HCT116 (cell line): ENCODE results near the gene KLHL33. TPM values are rescaled to one million over a fixed set of nuclear protein-coding genes. Genes with fewer than 3 reads are reported as not detected.

Source experiments
- ATAC-seq: fragments of 200-7000 bp; cut with Tn5 transposase; 2 replicates; pipeline ENCODE4 v1.9.1; 2020; ENCODE audit warnings: mild to moderate bottlenecking, moderate library complexity
- BruUV-seq: library from RNA; stranded (reverse); fragments of 400-500 nt; replicated peaks from 2 replicates; lab custom pipeline; 2021; lab: Mats Ljungman, UMichigan
- CTCF ChIA-PET: fragments of 300-600 bp; sonication (Branson Sonifier 250); formaldehyde crosslinking; loops from one replicate; lab custom pipeline; 2021; ENCODE audit warnings: antibody characterized with exemption; lab: Charles Lee
- POLR2A ChIA-PET: fragments of 300-600, 350-600 bp; sonication (Branson Sonifier 250); formaldehyde crosslinking; loops from one replicate; lab custom pipeline; 2021; ENCODE audit warnings: antibody characterized with exemption; lab: Charles Lee
- RAD21 ChIA-PET, 2 experiments: fragments of 300-600 bp; sonication (Branson Sonifier 250); formaldehyde crosslinking; loops; one replicate each; lab custom pipeline; 2023; ENCODE audit warnings: low total read pairs in 2 of 2; ENCODE audit not compliant: uncharacterized antibody in 2 of 2, unreplicated experiment in 2 of 2, low non-redundant PET in 1 of 2; lab: Charles Lee
- DNase-seq: peaks from one replicate; pipeline ENCODE4 v3.0.0-alpha.2; 2010; ENCODE audit warnings: low read depth, low spot score
- H2AFZ ChIP-seq: fragments of 200-600 bp; shearing (Covaris generic), sonication (generic); 2 replicates; pipeline ENCODE4 v1.6.1; 2017; ENCODE audit warnings: low read depth, mixed run types, mixed read lengths, antibody characterized with exemption, low read length; ENCODE audit not compliant: poor library complexity, severe bottlenecking
- H3K27ac ChIP-seq: 2 replicates; pipeline ENCODE4 v1.5.1; 2012; ENCODE audit warnings: low read depth, low read length
- H3K27me3 ChIP-seq: fragments of 200-600 bp; sonication (generic); 2 replicates; pipeline ENCODE4 v1.6.1; 2016; ENCODE audit warnings: mixed run types, low read length, mixed read lengths; ENCODE audit not compliant: insufficient read depth
- H3K36me3 ChIP-seq, 2 experiments: fragments of 200-500 bp in 1 of 2; fragments of 200-600 bp in 1 of 2; sonication (Bioruptor generic) in 1 of 2; sonication (generic) in 1 of 2; 2 replicates each; pipeline versions ENCODE4 v1.5.1 to v1.6.1; 2014 to 2016; ENCODE audit warnings: low read length in 2 of 2, inconsistent platforms in 1 of 2, mixed read lengths in 1 of 2, mixed run types in 1 of 2; ENCODE audit not compliant: insufficient read depth in 2 of 2, control insufficient read depth in 1 of 2
- H3K4me1 ChIP-seq, 2 experiments: fragments of 200-600 bp in 1 of 2; sonication (generic) in 1 of 2; 2 replicates each; pipeline versions ENCODE4 v1.5.1 to v1.6.1; 2012 to 2017; ENCODE audit warnings: low read length in 2 of 2, inconsistent platforms in 1 of 2, mild to moderate bottlenecking in 1 of 2, mixed read lengths in 1 of 2, mixed run types in 1 of 2, moderate library complexity in 1 of 2; ENCODE audit not compliant: insufficient read depth in 2 of 2, control insufficient read depth in 1 of 2
- H3K4me2 ChIP-seq: fragments of 200-600 bp; sonication (generic); 2 replicates; pipeline ENCODE4 v1.6.1; 2017; ENCODE audit warnings: mixed run types, low read length, mixed read lengths
- H3K4me3 ChIP-seq, 2 experiments: fragments of 200-600 bp in 1 of 2; sonication (generic) in 1 of 2; replicated peaks in 1 of 2; 2 replicates each; pipeline ENCODE4 v1.5.1; 2011 to 2016; ENCODE audit warnings: low read length in 2 of 2, control low read depth in 1 of 2, low read depth in 1 of 2, mild to moderate bottlenecking in 1 of 2, mixed read lengths in 1 of 2, mixed run types in 1 of 2
- H3K79me2 ChIP-seq: fragments of 200-600 bp; sonication (generic); 2 replicates; pipeline ENCODE4 v1.6.1; 2017; ENCODE audit warnings: mild to moderate bottlenecking, mixed run types, low read length, moderate library complexity, mixed read lengths; ENCODE audit not compliant: insufficient read depth
- H3K9ac ChIP-seq: fragments of 200-600 bp; sonication (generic); 2 replicates; pipeline ENCODE4 v1.6.1; 2016; ENCODE audit warnings: low read length, mixed read lengths
- H3K9me2 ChIP-seq: fragments of 200-600 bp; sonication (generic), shearing (Covaris generic); 2 replicates; pipeline ENCODE4 v1.6.1; 2017; ENCODE audit warnings: mixed run types, mild to moderate bottlenecking, moderate library complexity; ENCODE audit not compliant: insufficient read depth
- H3K9me3 ChIP-seq, 2 experiments: fragments of 200-500 bp in 1 of 2; fragments of 200-600 bp in 1 of 2; sonication (Bioruptor generic) in 1 of 2; sonication (generic) in 1 of 2; 2 replicates each; pipeline ENCODE4 v1.6.1; 2014 to 2017; ENCODE audit warnings: low read length in 2 of 2, mixed read lengths in 2 of 2, inconsistent platforms in 1 of 2, low read depth in 1 of 2, mild to moderate bottlenecking in 1 of 2, mixed run types in 1 of 2, moderate library complexity in 1 of 2; ENCODE audit not compliant: control insufficient read depth in 1 of 2, insufficient read depth in 1 of 2
- H4K20me1 ChIP-seq: fragments of 200-600 bp; sonication (generic), shearing (Covaris generic); 2 replicates; pipeline ENCODE4 v1.6.1; 2017; ENCODE audit warnings: mixed run types, mild to moderate bottlenecking, moderate library complexity; ENCODE audit not compliant: insufficient read depth
- ATF3 ChIP-seq: IDR thresholded peaks from 2 replicates; pipeline ENCODE4 v1.6.1; 2012
- CBX3 ChIP-seq: IDR thresholded peaks from 2 replicates; pipeline ENCODE4 v1.6.1; 2012; ENCODE audit warnings: low read depth
- CEBPB ChIP-seq: IDR thresholded peaks from 2 replicates; pipeline ENCODE4 v1.6.1; 2012; ENCODE audit warnings: low read depth
- CTCF ChIP-seq, 3 experiments: fragments of 200-600 bp in 1 of 3; sonication (generic) in 1 of 3; IDR thresholded peaks in 2 of 3; conservative IDR thresholded peaks in 1 of 3; 2 replicates each; pipeline ENCODE4 v1.5.1; 2012 to 2017; ENCODE audit warnings: low read depth in 2 of 3, low read length in 2 of 3, antibody characterized with exemption in 1 of 3, borderline replicate concordance in 1 of 3, control low read depth in 1 of 3, mild to moderate bottlenecking in 1 of 3, mixed read lengths in 1 of 3, mixed run types in 1 of 3, moderate library complexity in 1 of 3; ENCODE audit not compliant: insufficient read depth in 1 of 3
- ELF1 ChIP-seq: IDR thresholded peaks from 2 replicates; pipeline ENCODE4 v1.6.1; 2012; ENCODE audit warnings: low read depth, borderline replicate concordance
- EZH2 ChIP-seq: fragments of 200-600 bp; sonication (generic); IDR thresholded peaks from 2 replicates; pipeline ENCODE4 v1.6.1; 2017; ENCODE audit warnings: antibody characterized with exemption, mixed run types
- EZH2phosphoT487 ChIP-seq: fragments of 200-600 bp; IDR thresholded peaks from 2 replicates; pipeline ENCODE4 v1.6.1; 2018; ENCODE audit warnings: antibody characterized with exemption, borderline replicate concordance
- FOSL1 ChIP-seq: IDR thresholded peaks from 2 replicates; pipeline ENCODE4 v1.6.1; 2012; ENCODE audit warnings: low read depth
- JUND ChIP-seq: IDR thresholded peaks from 2 replicates; pipeline ENCODE4 v1.6.1; 2012
- MAX ChIP-seq: IDR thresholded peaks from 2 replicates; pipeline ENCODE4 v1.6.1; 2012
- POLR2A ChIP-seq: IDR thresholded peaks from 2 replicates; pipeline ENCODE4 v1.7.0; 2011; ENCODE audit warnings: borderline replicate concordance; ENCODE audit not compliant: insufficient read depth, insufficient read length; ENCODE audit errors: extremely low read depth
- POLR2AphosphoS5 ChIP-seq: IDR thresholded peaks from 2 replicates; pipeline ENCODE4 v1.6.1; 2011; ENCODE audit warnings: mild to moderate bottlenecking, low read depth, low read length, moderate library complexity
- SIN3A ChIP-seq: IDR thresholded peaks from 2 replicates; pipeline ENCODE4 v1.6.1; 2012; ENCODE audit warnings: low read depth
- SP1 ChIP-seq: IDR thresholded peaks from 2 replicates; pipeline ENCODE4 v1.6.1; 2012; ENCODE audit warnings: low read depth
- SRF ChIP-seq: IDR thresholded peaks from 2 replicates; pipeline ENCODE4 v1.6.1; 2012; ENCODE audit warnings: low read depth
- YY1 ChIP-seq: IDR thresholded peaks from 2 replicates; pipeline ENCODE4 v1.6.1; 2011; ENCODE audit warnings: low read length, low read depth, moderate library complexity, mild to moderate bottlenecking; ENCODE audit not compliant: insufficient replicate concordance; ENCODE audit errors: extremely low read depth
- ZBTB33 ChIP-seq: IDR thresholded peaks from 2 replicates; pipeline ENCODE4 v1.6.1; 2011; ENCODE audit warnings: mild to moderate bottlenecking, low read length, moderate library complexity; ENCODE audit not compliant: insufficient replicate concordance; ENCODE audit errors: extremely low read depth
- ZFX ChIP-seq: fragments of 450-650 bp; IDR thresholded peaks from 2 replicates; pipeline ENCODE4 v1.6.1; 2017
- ZNF274 ChIP-seq: fragments of 200-500 bp; sonication (Bioruptor generic); IDR thresholded peaks from 2 replicates; pipeline ENCODE4 v1.6.1; 2014; ENCODE audit warnings: mild to moderate bottlenecking, low read depth, low read length, inconsistent platforms
- intact Hi-C: fragments of 100-400 bp; cut with micrococcal nuclease; formaldehyde crosslinking; loops from 2 replicates; pipeline ENCODE4 v1.10.0; 2022
- total RNA-seq: library from RNA; stranded (reverse); gene quantifications from one replicate; pipeline ENCODE4 v1.2.1, GENCODE V29; 2021; ENCODE audit not compliant: unreplicated experiment
- TF ChIP-seq, protein P1 (sequence below): IDR thresholded peaks from 2 replicates; pipeline ENCODE4 v1.6.1; 2012; ENCODE audit warnings: low read depth

The KLHL33 gene
- total RNA-seq, 1 experiment from 2014 or later: 0.05 TPM

DNA sequence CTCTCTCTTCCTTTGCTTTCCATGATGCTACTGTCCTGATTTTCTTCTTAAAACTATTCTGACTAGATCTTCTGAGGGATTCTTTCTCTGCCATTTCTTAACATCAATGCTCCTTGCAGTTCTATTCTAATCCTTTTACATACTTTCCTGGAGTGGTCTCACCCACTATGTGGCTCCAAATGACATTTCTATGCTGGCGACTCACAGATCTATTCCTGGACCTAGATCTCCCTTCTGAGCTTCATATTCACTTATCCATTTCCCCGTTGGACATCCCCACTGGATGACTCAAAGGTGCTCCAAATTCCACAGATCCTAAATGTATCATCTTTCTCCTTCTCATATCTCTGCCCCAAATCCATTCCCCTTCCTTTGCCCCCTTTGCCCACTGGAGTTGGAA is 26.7 kb downstream of the KLHL33 start:
- RAD21 ChIA-PET: no interaction called here
- no peak for TF ChIP-seq SIN3A
- TF ChIP-seq ZFX: no peak
- no peak for TF ChIP-seq SP1
- TF ChIP-seq SRF: no peak
- no peak for TF ChIP-seq CBX3
- no peak for TF ChIP-seq CTCF (IDR thresholded peaks at IDR 0.05 in 2 of 3, conservative IDR thresholded peaks at IDR 0.05 in 1 of 3; ENCODE audit: borderline replicate concordance in 1 of 3, insufficient read depth in 1 of 3, low read depth in 2 of 3, low read length in 2 of 3)
- no peak for TF ChIP-seq MAX
- TF ChIP-seq YY1: no peak
- TF ChIP-seq ATF3: no peak
- TF ChIP-seq ZBTB33: no peak
- no peak for TF ChIP-seq ELF1
- TF ChIP-seq EZH2phosphoT487: no peak
- no peak for TF ChIP-seq FOSL1
- TF ChIP-seq, protein P1, sequence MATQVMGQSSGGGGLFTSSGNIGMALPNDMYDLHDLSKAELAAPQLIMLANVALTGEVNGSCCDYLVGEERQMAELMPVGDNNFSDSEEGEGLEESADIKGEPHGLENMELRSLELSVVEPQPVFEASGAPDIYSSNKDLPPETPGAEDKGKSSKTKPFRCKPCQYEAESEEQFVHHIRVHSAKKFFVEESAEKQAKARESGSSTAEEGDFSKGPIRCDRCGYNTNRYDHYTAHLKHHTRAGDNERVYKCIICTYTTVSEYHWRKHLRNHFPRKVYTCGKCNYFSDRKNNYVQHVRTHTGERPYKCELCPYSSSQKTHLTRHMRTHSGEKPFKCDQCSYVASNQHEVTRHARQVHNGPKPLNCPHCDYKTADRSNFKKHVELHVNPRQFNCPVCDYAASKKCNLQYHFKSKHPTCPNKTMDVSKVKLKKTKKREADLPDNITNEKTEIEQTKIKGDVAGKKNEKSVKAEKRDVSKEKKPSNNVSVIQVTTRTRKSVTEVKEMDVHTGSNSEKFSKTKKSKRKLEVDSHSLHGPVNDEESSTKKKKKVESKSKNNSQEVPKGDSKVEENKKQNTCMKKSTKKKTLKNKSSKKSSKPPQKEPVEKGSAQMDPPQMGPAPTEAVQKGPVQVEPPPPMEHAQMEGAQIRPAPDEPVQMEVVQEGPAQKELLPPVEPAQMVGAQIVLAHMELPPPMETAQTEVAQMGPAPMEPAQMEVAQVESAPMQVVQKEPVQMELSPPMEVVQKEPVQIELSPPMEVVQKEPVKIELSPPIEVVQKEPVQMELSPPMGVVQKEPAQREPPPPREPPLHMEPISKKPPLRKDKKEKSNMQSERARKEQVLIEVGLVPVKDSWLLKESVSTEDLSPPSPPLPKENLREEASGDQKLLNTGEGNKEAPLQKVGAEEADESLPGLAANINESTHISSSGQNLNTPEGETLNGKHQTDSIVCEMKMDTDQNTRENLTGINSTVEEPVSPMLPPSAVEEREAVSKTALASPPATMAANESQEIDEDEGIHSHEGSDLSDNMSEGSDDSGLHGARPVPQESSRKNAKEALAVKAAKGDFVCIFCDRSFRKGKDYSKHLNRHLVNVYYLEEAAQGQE: no peak
- no peak for TF ChIP-seq CEBPB
- no peak for TF ChIP-seq POLR2A
- no peak for TF ChIP-seq JUND
- no peak for TF ChIP-seq POLR2AphosphoS5
- no peak for TF ChIP-seq EZH2
- TF ChIP-seq ZNF274: no peak
- BruUV-seq: no TSS peak
- Histone ChIP-seq H4K20me1 (no peaks in the 10 kb centered on the region), H3K27me3 (no peaks in the 10 kb centered on the region), H3K9me2 (no peaks in the 10 kb centered on the region), H3K36me3 (peaks cover 17 to 28% of the 10 kb centered on the region in 2 experiments), H2AFZ (no peak overlapping the region), H3K4me2 (peak overlapping the region; percentile 36), H3K9me3 (no peaks in the 10 kb centered on the region), H3K4me1 (peaks cover 9 to 29% of the 10 kb centered on the region in 2 experiments), H3K27ac (no peak overlapping the region), H3K79me2 (peaks cover 19% of the 10 kb centered on the region), H3K9ac (no peak overlapping the region), H3K4me3 (no peak overlapping the region)
- intact Hi-C loops: no loop called here
- no peak for DNase-seq
- CTCF ChIA-PET: no interaction called here
- POLR2A ChIA-PET: no interaction called here
- no peak for ATAC-seq
